ENCODE data around the gene ZNF503.

The ZNF503 gene

DNA sequence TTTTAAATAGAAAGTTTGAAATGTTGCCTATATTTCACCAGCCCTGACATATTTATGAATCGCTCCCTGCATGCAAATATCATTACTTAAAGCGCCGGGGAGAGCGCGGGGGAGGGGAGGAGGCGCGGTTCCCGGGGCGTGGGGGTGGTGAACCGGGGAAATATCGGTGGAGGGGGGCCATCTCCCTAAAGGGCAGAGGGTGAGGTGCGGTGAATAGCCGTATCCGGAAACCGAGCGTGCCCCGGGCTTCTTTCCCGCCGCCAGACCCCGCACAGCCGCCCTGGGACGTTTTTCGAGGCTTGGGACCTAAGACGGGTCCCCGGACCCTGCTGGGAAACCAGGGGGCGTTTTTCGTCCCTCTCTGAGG is 6.9 kb upstream of the ZNF503 start:
- TF ChIP-seq, protein P1, sequence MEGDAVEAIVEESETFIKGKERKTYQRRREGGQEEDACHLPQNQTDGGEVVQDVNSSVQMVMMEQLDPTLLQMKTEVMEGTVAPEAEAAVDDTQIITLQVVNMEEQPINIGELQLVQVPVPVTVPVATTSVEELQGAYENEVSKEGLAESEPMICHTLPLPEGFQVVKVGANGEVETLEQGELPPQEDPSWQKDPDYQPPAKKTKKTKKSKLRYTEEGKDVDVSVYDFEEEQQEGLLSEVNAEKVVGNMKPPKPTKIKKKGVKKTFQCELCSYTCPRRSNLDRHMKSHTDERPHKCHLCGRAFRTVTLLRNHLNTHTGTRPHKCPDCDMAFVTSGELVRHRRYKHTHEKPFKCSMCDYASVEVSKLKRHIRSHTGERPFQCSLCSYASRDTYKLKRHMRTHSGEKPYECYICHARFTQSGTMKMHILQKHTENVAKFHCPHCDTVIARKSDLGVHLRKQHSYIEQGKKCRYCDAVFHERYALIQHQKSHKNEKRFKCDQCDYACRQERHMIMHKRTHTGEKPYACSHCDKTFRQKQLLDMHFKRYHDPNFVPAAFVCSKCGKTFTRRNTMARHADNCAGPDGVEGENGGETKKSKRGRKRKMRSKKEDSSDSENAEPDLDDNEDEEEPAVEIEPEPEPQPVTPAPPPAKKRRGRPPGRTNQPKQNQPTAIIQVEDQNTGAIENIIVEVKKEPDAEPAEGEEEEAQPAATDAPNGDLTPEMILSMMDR (IDR thresholded peaks at IDR 0.05): no peak

DNA sequence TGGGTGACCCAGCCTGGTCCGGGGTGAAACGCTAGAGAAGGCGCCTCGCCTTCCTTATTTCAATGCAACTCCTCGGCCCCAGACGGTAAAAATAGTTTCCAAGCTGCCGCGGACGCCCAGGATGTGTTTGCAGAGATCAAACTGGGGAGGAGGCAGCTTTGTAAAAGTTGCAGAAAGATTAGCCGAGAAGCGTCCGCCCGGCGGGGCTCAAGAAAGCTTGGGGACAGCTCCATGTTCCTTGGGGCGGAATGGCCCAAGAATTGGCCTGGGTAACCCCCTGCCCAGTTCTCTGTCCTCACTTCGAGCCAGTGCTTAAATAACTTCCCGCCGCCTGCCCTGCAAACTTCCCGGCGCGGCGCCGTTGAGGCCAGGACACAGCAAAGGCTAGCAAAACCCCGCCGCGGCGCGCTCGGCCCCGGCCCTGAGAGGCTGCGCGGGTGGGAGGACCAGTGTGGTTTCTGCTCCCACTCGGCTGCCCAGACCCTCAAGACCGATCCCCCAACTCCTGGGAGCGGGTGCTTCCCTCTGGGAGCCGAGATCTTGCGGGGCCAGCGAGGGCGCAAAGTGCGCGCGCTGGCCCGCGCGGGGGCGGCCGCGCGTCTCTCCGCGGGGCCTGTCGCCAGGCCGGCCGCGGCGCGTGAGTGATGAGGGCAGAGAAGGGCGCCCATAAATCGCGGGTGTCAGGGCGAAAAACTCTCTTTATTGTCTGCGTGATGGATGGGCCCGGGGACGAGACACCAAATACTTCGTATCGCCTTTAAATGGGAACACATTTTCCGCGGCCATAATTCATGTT is 6.3 kb upstream of the ZNF503 start:
- TF ChIP-seq, protein P1 (IDR thresholded peaks at IDR 0.05): no peak

DNA sequence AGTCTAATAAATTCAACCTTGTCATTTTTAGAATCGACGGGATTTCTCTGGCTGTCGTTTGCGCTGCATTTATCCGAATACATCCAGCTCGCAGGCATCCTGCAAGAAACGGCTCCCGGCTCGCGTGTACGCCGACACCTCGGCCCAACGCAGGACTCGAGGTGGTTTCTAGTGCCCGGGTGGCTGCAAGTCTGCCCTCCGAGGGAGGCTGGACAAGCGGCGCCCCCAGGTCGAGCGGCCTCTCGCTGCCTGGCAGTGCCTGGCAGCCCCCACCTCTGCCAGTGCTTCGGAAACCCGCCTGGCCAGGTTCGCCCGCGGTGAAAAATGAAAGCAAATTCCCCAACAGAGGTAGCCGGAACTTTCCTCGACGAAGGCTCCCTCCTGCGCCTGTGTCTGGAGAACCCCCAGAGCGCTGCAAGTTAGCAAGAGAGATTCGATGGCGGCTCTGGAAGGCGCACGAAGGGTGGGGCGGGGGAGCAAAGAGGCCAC is 5.7 kb upstream of the ZNF503 start:
- TF ChIP-seq, protein P1 (IDR thresholded peaks at IDR 0.05): no peak

DNA sequence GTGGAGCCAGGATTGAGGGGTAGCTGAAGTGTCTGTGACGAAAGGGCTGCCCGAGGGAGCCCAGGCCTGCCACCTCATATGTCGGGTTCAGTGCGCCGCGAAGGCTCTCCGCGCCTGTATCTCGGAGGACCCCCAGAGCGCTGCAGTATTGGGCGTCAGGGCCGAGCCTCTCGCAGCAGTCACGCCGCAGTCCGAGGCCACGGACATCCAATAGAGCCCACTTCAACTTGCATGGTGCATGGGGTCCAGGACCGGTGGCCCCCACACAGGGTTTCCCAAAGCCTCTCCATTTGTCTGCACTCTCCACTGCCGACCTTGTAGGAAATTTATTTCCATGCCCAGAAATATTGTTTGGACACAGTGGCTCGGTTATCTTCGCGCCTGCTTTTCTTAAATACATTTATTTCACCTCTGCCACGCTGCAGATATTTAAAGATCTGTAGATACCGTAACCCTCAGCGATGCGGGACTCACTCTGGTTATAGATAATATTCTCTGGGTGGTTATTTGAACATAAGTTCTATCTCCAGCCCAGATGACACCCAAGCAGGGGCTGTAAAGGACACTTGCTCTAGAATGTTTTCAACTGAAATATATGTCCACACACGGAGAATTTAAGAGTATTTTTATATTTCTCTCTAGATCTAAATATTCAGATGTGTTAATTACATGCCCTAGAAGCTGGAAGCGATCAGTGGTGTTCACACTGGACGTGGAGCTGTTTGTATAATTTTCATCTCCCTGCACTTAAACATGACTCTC is 5.1 kb upstream of the ZNF503 start:
- TF ChIP-seq, protein P1 (IDR thresholded peaks at IDR 0.05): no peak

DNA sequence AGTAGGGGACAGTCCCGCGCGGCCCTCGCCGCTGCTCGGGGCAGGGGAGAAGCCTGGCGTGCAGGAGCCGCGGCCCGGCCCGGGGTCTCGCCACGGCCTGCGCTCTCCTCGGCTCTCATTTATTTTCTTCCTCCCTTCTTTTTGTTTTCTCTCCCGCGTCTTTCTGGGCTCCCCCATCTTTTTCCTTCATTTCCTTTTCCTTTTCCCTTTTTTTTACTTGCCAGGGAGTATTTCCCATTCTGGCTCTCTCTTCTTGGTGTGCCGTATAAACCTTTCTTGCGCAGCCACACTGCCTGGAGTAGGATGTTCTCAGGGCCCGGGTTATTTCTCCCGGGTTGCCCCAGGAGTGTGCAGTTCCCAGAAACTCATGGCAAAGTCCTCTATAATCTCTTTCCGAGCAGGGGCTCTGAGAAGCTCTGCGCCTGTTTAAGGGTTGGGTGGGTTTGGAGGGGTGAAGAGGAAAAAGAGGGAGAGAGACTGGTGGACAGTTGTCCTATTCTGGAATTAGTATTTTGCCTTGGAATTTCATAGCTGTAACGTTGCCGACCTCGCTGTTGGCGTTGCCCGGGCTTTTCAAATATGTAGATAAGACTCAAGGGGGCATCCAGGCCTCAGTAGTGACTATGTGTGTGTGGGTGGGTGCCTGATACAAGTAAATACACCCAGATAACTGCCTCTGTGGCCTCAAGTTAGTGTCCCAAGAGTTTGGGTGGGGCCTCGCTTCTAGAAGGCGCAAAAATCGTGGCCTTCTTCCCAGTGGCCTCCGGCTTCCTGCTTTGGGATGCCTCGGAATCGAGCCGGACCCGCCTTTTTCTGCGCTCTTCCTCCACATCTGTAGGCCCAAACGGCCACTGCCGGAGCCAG is 4.3 kb upstream of the ZNF503 start:
- TF ChIP-seq, protein P1 (IDR thresholded peaks at IDR 0.05): no peak

DNA sequence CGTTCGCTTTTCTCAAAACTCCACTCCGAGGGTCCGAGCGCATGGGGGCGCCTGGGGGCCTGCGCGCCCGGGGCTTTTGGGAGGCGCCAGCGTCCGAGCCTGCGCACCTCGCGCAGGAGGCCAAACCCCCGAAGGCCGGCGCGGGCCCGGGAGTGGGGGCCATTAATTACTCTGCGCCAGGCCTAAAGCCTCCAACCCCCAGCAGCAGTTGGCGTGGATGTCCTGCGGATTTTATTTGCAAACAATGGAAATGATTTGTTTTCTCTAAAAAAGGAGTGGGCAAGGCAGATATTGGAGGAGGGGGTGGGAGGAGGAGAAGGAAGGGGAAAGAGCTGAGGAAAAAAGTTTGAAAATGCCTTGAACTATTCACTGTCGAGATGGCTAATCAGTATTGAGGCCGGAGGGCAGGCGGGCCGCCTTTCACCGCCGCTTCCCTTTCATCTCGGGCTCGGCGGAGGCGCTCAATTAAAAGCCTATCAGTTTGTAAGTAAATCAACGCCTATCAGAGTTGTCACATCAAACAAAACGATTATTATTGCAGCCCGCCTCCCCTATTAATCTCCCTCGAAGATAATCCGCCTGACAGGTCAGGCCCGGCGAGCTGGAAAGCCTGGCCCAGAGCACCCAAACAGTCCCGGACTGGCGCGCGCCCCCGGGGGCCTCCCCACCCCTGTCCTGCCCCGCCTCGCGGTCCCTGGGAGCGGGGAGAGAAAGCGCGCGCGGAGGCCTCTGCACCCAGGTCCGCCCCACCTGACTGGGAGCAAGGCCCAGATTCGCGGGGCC is 3.4 kb upstream of the ZNF503 start:
- TF ChIP-seq, protein P1 (IDR thresholded peaks at IDR 0.05): no peak
